ENCODE measurements around the gene PIGT. TPM values are rescaled to one million over a fixed set of nuclear protein-coding genes. Genes with fewer than 3 reads are reported as not detected.
A peak's percentile ranks its signal among the peaks of the same experiment; 100 is the strongest.

The PIGT gene
- total RNA-seq, 2 donors from 2014 or later, result 38.6 to 50.3 TPM

DNA sequence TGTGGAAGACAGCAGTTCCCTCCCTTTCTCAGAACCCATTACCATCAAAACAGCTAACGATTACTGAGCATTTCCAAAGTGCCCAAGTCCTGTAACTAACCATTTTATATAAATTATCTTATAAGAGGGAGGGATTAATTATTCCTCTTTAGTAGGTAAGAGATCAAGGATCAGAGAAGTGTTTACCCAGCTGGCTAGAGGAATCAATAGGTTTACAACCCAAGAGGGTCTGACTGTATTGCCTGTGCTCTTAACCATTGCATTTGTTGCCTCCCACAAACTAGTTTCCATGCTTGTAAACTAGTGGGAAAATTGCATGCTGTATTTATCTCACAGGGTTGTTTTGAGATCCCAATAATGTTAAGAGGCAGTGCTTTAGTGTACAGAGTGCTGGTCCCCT lies 11.5 kb upstream of the PIGT start:
- WGBS, 2 donors, result 78 to 81% methylated on average over 1 of the region's 1 CpG
- Histone ChIP-seq H3K4me1 (peaks cover 19% of the 10 kb centered on the region), H3K9me3 (peaks cover 0 to 10% (median 0%) of the 10 kb centered on the region in 3 donors), H3K27ac (no peak overlapping the region), H3K27me3 (no peaks in the 10 kb centered on the region), H3K36me3 (replicated peaks in 1 of 2; ENCODE audit: insufficient read depth in 1 of 2, low read depth in 2 of 2) (peaks cover 0 to 3% of the 10 kb centered on the region in 2 donors), H3K4me3 (no peak overlapping the region)
- ATAC-seq, result no peak
- intact Hi-C loops (cut with DNase I), result no loop called here
- DNase-seq, result no peak
- TF ChIP-seq, protein P1, sequence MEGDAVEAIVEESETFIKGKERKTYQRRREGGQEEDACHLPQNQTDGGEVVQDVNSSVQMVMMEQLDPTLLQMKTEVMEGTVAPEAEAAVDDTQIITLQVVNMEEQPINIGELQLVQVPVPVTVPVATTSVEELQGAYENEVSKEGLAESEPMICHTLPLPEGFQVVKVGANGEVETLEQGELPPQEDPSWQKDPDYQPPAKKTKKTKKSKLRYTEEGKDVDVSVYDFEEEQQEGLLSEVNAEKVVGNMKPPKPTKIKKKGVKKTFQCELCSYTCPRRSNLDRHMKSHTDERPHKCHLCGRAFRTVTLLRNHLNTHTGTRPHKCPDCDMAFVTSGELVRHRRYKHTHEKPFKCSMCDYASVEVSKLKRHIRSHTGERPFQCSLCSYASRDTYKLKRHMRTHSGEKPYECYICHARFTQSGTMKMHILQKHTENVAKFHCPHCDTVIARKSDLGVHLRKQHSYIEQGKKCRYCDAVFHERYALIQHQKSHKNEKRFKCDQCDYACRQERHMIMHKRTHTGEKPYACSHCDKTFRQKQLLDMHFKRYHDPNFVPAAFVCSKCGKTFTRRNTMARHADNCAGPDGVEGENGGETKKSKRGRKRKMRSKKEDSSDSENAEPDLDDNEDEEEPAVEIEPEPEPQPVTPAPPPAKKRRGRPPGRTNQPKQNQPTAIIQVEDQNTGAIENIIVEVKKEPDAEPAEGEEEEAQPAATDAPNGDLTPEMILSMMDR (IDR thresholded peaks at IDR 0.05), result no peak
- no peak for TF ChIP-seq POLR2A (IDR thresholded peaks at IDR 0.05)

DNA sequence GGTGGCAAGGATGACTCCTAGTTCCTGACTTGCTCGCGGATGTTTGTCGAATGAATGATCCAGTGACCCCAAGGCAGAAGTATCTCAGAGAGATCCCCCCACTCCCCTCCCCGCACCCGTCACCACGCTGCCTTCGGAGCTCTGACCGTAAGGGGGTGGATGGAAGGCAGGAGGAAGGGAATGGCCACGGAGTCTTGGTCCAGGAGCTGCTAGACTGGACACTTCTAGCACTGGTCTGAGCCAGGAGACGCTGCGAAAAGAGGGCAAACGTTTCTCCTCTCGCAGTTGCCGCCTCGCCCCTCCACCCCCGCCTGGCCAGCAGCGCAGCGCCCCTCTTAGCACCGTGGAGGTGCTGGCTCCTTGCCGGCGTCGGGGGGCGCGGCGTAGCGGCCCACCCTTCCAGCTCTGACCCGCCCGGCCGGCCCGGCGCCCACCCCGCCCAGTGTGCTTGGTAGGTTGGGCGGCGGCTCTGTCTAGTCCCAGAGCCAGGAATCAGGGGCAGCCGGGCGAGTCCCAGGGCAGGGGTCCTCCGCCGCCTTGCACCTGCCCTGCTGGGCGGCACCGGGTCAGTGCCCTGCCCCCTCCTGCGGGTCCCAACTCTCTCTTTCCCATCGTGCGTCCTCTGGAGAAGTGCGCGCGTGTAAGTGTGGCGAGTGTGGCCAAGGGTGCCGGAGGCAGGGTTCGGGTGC lies 10.2 kb upstream of the PIGT start:
- WGBS, 2 donors, result 2 to 3% methylated on average over 14 to 49 of the region's 49 CpGs
- DNase-seq (peak in 1 of 4 donors; percentile 18), ATAC-seq (peak; percentile 47)
- Histone ChIP-seq H3K36me3 (replicated peaks in 1 of 2; ENCODE audit: insufficient read depth in 1 of 2, low read depth in 2 of 2) (peaks cover 0 to 6% of the 10 kb centered on the region in 2 donors), H3K4me1 (peaks cover 19% of the 10 kb centered on the region), H3K9me3 (peaks cover 0 to 5% (median 0%) of the 10 kb centered on the region in 3 donors), H3K4me3 (peak overlapping the region; percentile 73 to 90), H3K27ac (peak overlapping the region; percentile 72 to 79 (median 76)), H3K27me3 (no peaks in the 10 kb centered on the region)
- intact Hi-C loops (cut with DNase I), result no loop called here
- TF ChIP-seq, protein P1 (IDR thresholded peaks at IDR 0.05), result no peak
- TF ChIP-seq POLR2A (IDR thresholded peaks at IDR 0.05), result no peak

DNA sequence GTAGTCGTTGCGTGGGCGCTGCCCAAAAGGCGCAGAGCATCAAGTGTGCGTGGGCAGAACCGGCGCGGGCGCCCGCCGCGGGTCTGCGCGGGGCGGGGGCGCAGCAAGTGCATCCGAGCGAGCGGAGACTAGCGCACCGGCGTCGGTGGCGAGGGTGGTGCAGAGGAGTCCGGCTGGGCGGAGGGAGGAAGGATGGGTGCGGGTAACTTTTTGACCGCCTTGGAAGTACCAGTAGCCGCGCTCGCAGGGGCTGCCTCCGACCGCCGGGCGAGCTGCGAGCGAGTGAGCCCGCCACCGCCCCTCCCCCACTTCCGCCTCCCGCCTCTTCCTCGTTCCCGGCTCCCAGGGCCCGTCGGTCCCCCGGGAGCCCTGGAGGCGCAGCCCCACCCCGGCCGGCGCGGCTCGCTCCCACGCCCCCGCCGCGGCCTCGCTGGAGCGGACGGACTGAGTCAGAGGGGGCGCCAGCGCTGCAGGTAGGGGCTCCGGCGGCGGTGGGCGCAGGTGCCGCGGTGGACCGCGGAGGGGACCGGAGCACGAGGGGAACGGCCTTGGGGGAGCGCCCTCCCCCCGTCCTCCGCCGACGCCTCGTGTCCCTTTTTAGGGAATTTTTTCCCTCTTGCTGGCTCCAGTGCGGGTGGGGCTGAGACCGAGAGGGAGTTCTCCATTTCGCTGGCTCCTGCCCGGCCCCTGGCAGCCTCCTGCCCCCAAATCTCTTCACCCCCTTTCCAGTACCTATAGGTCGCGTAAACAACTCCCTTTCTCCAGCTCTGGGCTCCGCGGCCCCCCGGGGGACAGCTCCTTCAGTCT lies 9.5 kb upstream of the PIGT start:
- WGBS, 2 donors, result 0 to 1% methylated on average over 32 to 80 of the region's 87 CpGs
- Histone ChIP-seq H3K27ac (peak overlapping the region; percentile 72 to 79 (median 76)), H3K4me1 (peaks cover 19% of the 10 kb centered on the region), H3K9me3 (no peaks in the 10 kb centered on the region), H3K36me3 (replicated peaks in 1 of 2; ENCODE audit: insufficient read depth in 1 of 2, low read depth in 2 of 2) (peaks cover 0 to 6% of the 10 kb centered on the region in 2 donors), H3K4me3 (peak overlapping the region; percentile 73 to 90), H3K27me3 (no peaks in the 10 kb centered on the region)
- ATAC-seq (peak; percentile 74), DNase-seq (peak; percentile 70 to 78 (median 73))
- TF ChIP-seq, protein P1 (IDR thresholded peaks at IDR 0.05), result no peak
- TF ChIP-seq POLR2A (IDR thresholded peaks at IDR 0.05), result peak in 2 of 3 donors; percentile 20 to 41
- intact Hi-C loops (cut with DNase I), result no loop called here

DNA sequence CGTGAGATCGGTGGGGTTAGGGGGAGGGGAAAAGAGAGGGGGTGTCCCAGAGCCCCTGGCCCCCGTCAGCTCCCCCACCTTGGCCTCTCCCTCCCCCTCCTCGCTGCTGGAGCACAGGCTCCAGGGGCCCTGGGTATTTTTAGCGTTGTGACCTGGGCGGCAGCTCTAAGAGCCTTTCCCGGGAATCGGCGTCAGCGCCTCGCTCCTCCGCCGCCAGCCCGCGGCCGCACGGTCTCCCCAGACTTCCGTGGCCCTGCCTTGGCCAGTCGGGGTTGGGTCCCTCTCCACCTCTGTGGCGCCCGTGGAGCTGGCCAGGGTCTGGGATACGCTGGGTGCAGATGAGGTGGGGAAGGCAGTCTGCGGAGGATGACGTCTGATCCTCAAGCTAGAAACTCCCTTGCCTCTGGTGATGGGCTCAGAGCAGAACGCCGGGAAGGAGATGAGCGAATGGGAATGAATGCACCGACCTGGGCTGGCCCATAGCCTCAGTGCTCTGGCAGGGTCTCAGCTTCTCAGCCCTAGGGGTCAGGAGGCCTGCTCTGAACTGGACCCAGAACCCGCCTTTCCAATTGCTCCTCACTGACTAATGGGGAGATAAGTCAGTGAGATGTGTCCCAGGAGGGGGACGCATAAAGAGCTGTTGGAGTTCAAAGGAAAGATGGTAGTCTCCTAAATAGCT lies 8.7 kb upstream of the PIGT start:
- Histone ChIP-seq H3K27ac (peak overlapping the region; percentile 72 to 79 (median 76)), H3K36me3 (replicated peaks in 1 of 2; ENCODE audit: insufficient read depth in 1 of 2, low read depth in 2 of 2) (peaks cover 0 to 6% of the 10 kb centered on the region in 2 donors), H3K9me3 (no peaks in the 10 kb centered on the region), H3K4me1 (peaks cover 19% of the 10 kb centered on the region), H3K27me3 (no peaks in the 10 kb centered on the region), H3K4me3 (peak overlapping the region; percentile 73 to 90)
- WGBS, 2 donors, result 16 to 57% methylated on average over 7 to 28 of the region's 30 CpGs
- intact Hi-C loops (cut with DNase I), result no loop called here
- TF ChIP-seq, protein P1 (IDR thresholded peaks at IDR 0.05), result no peak
- TF ChIP-seq POLR2A (IDR thresholded peaks at IDR 0.05), result peak in 2 of 3 donors; percentile 47 to 51
- peak; percentile 35 for ATAC-seq
- DNase-seq, result peak; percentile 22 to 45 (median 34)

Data from body of pancreas (tissue), 4 donors.